HG03196 (cell line): ENCODE data around the gene NPC1L1.

Experiments
- ATAC-seq: cut with Tn5 transposase; IDR thresholded peaks from one replicate; pipeline ENCODE4 v1.9.1; 2021; ENCODE audit not compliant: unreplicated experiment

NPC1L1 gene

DNA sequence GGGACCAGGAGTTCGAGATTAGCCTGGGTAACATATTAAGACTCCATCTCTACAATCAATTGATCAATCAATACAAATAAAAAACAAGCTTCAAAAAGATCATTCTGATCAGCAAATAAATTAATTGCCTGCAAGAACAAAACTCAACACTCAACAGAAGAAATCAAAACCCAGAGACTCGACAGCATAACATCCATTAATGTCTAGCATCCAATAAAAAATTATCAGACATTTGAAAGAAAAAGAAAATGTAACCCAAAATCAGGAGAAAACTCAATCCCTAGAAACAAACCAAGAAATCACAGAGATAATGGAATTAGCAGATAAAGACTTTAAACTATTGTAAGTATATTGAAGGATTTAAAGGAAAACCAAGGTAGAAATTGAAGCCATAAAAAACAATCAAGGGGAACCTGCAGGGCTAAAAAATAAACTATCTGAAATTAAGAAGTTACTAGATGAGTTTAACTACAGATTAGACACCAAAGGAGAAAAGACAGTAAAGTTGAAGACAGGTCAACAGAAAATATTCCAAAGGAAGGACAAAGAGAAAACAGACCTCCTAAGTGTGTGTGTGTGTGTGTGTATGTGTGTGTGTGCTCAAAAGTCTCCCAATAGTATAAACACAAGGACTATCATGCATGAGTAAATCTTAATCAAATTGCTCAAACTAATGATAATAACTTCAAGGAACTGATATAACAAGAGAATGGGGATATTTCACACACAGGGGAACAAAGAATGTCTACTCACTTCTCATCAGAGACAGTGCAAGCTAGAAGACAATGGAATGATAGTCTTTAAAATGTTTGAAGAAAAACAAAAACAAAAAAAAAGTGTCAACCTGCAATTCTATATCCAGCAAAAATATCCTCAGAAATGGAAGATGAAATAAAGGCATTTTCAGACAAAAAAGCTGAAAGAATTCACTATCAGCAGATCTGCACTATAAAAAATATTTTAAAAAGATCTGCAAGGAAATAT is 58.3 kb downstream of the NPC1L1 start:
- ATAC-seq = no peak

DNA sequence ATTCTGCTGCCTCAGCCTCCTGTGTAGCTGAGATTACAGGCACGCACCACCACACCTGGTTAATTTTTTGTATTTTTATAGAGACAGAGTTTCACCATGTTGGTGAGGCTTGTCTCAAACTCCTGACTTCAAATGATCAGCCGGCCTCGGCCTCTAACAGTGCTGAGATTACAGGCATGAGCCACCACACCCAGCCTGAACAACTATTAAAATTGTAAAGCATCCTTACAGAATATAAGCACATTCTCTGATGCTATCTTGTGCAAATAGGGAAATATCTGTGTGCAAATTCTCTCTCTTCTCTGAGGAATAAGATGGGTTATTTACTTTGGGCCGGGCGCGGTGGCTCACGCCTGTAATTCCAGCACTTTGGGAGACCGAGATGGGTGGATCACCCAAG is 63.2 kb downstream of the NPC1L1 start:
- no peak for ATAC-seq

- no peak for ATAC-seq
Measured at GRCh38 chr7:44477063-44477830, 63.9 kb downstream of the NPC1L1 start.

DNA sequence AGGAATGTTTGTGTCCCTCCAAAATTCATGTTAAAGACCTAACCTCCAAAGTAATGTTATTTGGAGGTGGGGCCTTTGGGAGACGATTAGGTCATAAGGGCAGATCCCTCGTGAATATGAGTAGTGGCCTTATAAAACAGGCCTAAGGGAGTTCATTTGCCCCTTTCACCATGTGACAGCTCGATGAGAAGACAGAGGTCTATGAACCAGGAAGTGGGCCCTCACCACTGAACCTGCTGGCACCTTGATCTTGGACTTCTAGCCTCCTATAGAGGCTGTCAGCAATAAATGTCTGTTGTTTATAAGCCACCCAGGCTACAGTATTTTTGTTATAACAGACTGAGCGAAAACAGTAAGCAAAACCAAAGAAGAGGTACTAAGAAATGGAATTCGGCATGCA is 64.8 kb downstream of the NPC1L1 start:
- ATAC-seq = no peak

DNA sequence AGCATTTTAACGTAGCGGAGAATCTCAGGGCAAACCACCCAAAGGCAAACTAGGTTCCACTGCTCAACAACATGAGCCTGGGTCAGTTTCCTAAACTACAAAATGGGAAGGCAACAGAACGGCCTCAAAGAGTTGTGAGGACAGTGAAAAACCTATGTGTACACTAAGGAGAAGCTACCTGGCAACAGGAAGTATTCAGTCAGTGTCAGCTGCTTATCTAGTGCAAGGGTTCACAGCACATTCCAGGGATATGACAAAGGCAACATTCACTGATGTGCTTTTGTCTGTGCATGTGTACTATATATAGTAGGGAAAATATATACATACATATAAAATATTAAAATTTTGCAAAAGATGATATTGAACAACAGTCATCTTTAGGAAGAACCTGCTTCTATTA is 67.8 kb downstream of the NPC1L1 start:
- no peak for ATAC-seq

GRCh38 chr7:44472843-44473242 is 68.3 kb downstream of the NPC1L1 start:
- no peak for ATAC-seq

GRCh38 chr7:44471850-44472249 is 69.3 kb downstream of the NPC1L1 start:
- ATAC-seq = no peak

DNA sequence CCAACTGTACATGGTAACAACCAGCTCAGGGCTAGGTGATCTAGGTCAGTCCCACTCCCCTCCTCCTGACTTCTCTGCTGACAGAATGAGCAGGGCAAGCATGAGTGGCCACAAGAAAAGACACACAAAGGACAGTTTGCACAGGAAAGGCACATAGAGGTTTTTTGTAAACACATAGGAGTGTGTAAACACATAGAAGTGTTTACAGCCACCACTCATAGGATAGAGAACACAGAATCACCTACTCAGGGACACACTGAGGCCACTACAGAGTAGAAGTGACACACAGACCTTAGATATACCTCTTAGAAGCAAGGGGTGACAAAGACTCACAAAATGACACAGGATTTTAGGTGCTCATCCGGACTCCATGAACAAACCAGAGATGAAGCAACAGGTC is 69.7 kb downstream of the NPC1L1 start:
- ATAC-seq = no peak

GRCh38 chr7:44470628-44471245 is 70.4 kb downstream of the NPC1L1 start:
- no peak for ATAC-seq

DNA sequence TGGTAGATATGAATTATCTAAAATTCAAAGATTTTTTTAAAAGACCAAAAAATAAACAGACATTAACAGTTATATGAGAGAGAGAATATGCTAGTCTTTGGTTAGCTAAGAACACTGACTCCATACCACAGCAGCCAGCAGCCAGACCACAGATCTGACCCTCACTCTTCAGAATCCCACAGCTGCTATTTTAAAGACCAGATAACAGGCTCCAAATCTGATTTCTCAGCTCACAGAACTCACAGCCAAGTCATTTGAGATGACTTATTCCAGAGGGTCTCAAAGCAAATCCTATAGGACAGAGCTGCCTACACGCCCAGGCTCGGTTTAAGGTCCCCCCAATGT is 71.0 kb downstream of the NPC1L1 start:
- ATAC-seq = no peak

DNA sequence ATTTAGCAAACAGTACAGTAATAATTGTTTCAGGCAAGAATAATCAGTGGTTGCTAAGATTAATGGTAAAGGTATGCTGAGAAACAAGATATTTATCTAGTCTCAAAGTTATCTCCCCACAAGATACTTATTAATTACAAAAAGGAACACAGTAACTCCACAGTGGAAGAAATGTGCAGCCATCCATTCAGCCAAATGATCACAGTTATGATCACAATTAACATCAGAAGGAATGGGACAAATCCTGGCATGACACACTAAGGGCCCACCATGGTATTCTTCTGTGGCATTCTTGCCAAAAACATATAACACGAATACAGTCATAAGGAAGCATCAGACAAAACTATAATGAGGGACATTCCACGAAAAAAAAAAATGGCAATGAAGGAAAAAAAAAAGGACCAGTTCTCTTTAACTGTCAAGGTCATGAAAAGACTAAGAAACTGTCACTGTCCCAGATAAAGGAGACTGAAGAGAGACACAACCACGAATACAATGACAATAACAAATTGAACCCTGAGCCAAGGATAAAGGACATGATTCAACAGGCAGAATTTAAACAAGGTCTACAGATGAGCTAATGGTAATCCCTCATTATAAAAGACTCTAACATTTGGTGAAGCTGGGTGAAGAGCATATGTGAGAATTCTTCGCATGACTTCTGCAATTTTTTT is 71.5 kb downstream of the NPC1L1 start:
- ATAC-seq = no peak

GRCh38 chr7:44467217-44467548 is 73.9 kb downstream of the NPC1L1 start:
- no peak for ATAC-seq

- ATAC-seq = no peak
Measured at GRCh38 chr7:44466300-44467216, 74.6 kb downstream of the NPC1L1 start.

DNA sequence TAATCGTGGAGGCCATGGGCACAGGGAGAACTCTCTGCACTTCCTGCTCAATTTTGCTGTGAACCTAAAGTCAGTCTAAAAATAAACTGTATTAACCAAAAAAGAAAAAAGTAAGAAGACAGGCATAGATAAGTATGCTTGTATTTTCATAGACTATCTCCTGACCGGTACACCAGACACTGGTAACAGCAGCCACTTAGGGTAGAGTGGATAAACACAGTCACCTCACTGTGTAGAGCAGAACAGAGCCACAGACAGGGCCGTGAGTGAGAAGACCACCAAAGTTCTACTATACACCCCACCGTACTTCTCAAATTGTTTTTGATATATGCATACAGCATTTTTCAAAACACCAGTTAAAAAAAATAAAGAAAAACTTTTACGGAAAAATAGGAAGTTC is 75.6 kb downstream of the NPC1L1 start:
- no peak for ATAC-seq

GRCh38 chr7:44463169-44463808 is 77.8 kb downstream of the NPC1L1 start:
- ATAC-seq = no peak
